ENCODE measurements around the gene RAB3GAP1.
"Not testable (repeated sequence)": the region's sequence is repeated elsewhere in the genome, so short reads cannot be mapped to it uniquely, and the experiment has no call there.

Gene RAB3GAP1

GRCh38 chr2:135105513-135106316 lies 53.6 kb downstream of the RAB3GAP1 start:
- not testable (repeated sequence) for DNase-seq

- DNase-seq: no peak
Observed at GRCh38 chr2:135113322-135113721, 61.2 kb downstream of the RAB3GAP1 start.

GRCh38 chr2:135119582-135119981 lies 67.5 kb downstream of the RAB3GAP1 start:
- no peak for DNase-seq

- DNase-seq: peak in 2 of 3 experiments; percentile 6 to 65
Observed at GRCh38 chr2:135121016-135121657, 69.0 kb downstream of the RAB3GAP1 start.

GRCh38 chr2:135121658-135122039 lies 69.6 kb downstream of the RAB3GAP1 start:
- not testable (repeated sequence) for DNase-seq

- DNase-seq: no peak
Observed at GRCh38 chr2:135124924-135125886, 73.1 kb downstream of the RAB3GAP1 start.

- no peak for DNase-seq
Observed at GRCh38 chr2:135125940-135126339, 73.8 kb downstream of the RAB3GAP1 start.

GRCh38 chr2:135130751-135131150 lies 78.7 kb downstream of the RAB3GAP1 start:
- DNase-seq: no peak

- DNase-seq: peak in 1 of 3 experiments; percentile 1
Observed at GRCh38 chr2:135132314-135132713, 80.2 kb downstream of the RAB3GAP1 start.

- no peak for DNase-seq
Observed at GRCh38 chr2:135140606-135141005, 88.5 kb downstream of the RAB3GAP1 start.

GRCh38 chr2:135142323-135142722 lies 90.2 kb downstream of the RAB3GAP1 start:
- DNase-seq: no peak

- DNase-seq: no peak
Observed at GRCh38 chr2:135144343-135144742, 92.3 kb downstream of the RAB3GAP1 start.

- DNase-seq: no peak
Observed at GRCh38 chr2:135149251-135149650, 97.2 kb downstream of the RAB3GAP1 start.

- DNase-seq: peak in 1 of 3 experiments; percentile 1
Observed at GRCh38 chr2:135150725-135151124, 98.6 kb downstream of the RAB3GAP1 start.

- DNase-seq: no peak
Observed at GRCh38 chr2:135151615-135152014, 99.5 kb downstream of the RAB3GAP1 start.

- DNase-seq: no peak
Observed at GRCh38 chr2:135152361-135152760, 100.3 kb downstream of the RAB3GAP1 start.

- DNase-seq: no peak
Observed at GRCh38 chr2:135154962-135155361, 102.9 kb downstream of the RAB3GAP1 start.

GRCh38 chr2:135157856-135158255 lies 105.8 kb downstream of the RAB3GAP1 start:
- DNase-seq: no peak

GRCh38 chr2:135159191-135159590 lies 107.1 kb downstream of the RAB3GAP1 start:
- DNase-seq: no peak

GRCh38 chr2:135162377-135162776 lies 110.3 kb downstream of the RAB3GAP1 start:
- DNase-seq: peak in 1 of 3 experiments; percentile 3

- peak in 1 of 3 experiments; percentile 12 for DNase-seq
Observed at GRCh38 chr2:135162786-135163185, 110.7 kb downstream of the RAB3GAP1 start.

- no peak for DNase-seq
Observed at GRCh38 chr2:135163306-135163705, 111.2 kb downstream of the RAB3GAP1 start.

- DNase-seq: no peak
Observed at GRCh38 chr2:135163901-135164300, 111.8 kb downstream of the RAB3GAP1 start.
